BLaER1 treated with 17β-estradiol and CSF1 and Interleukin-3, amounts not matched to agents 10 nM and 100 nM (cell line): ENCODE data around the gene CIAPIN1.

Experiments used
- H3K27ac ChIP-seq, 11 experiments: shearing (Covaris generic); formaldehyde crosslinking; 2 replicates each; pipeline ENCODE4 v1.8.1; 2022
- H3K27me3 ChIP-seq, 11 experiments: shearing (Covaris generic); formaldehyde crosslinking; 2 replicates each; pipeline ENCODE4 v1.8.1; 2022
- H3K36me3 ChIP-seq, 11 experiments: shearing (Covaris generic); formaldehyde crosslinking; 2 replicates each; pipeline ENCODE4 v1.8.1; 2022
- H3K4me1 ChIP-seq, 10 experiments: shearing (Covaris generic); formaldehyde crosslinking; 2 replicates each; pipeline ENCODE4 v1.8.1; 2022
- H3K4me2 ChIP-seq, 11 experiments: shearing (Covaris generic); formaldehyde crosslinking; 2 replicates each; pipeline ENCODE4 v1.8.1; 2022
- H3K4me3 ChIP-seq, 10 experiments: shearing (Covaris generic); formaldehyde crosslinking; 2 replicates each; pipeline ENCODE4 v1.8.1; 2022
- H3K9ac ChIP-seq, 11 experiments: shearing (Covaris generic); formaldehyde crosslinking; 2 replicates each; pipeline ENCODE4 v1.8.1; 2022
- H3K9me3 ChIP-seq, 11 experiments: shearing (Covaris generic); formaldehyde crosslinking; replicated peaks in 1 of 11; 2 replicates each; pipeline ENCODE4 v1.8.1; 2022
- H4K20me1 ChIP-seq, 11 experiments: shearing (Covaris generic); formaldehyde crosslinking; 2 replicates each; pipeline ENCODE4 v1.8.1; 2022
- Cebpa-rat ChIP-seq, 11 experiments: shearing (Covaris generic); IDR thresholded peaks; 2 replicates each; pipeline ENCODE4 v1.8.1; 2022

Gene CIAPIN1

DNA sequence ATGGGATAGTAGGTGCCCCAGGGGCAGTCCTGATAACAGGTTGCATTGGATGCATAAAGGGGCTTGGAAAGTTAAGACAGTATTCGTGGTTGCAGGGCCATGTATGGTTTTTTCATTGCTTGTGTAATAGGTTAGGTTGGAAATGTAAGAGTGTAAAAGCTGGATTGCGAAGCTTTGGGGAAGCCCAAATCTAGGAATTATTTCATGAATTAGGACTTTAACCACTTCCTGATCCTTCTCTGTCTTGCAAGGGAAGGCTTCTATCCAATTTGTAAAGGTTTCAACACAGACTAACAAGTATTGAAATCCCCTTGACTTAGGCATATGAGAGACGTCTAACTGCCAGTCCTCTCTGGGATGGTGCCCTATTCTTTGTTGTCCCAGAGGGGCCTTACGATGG lies 50.4 kb downstream of the CIAPIN1 start:
- H3K4me1 ChIP-seq: peaks cover 0 to 20% (median 8%) of the 10 kb centered on the region in 10 experiments; a peak in 13 of 20 replicates
- no peaks in the 10 kb centered on the region for H3K27me3 ChIP-seq
- no peak overlapping the region for H3K4me2 ChIP-seq
- H3K36me3 ChIP-seq: no peaks in the 10 kb centered on the region
- no peak overlapping the region for H3K9ac ChIP-seq
- peaks cover 9 to 17% (median 14%) of the 10 kb centered on the region in 11 experiments; a peak in 21 of 22 replicates for H3K9me3 ChIP-seq
- H4K20me1 ChIP-seq: no peaks in the 10 kb centered on the region
- no peak for TF ChIP-seq Cebpa-rat (IDR thresholded peaks at IDR 0.05)
- H3K27ac ChIP-seq: no peak overlapping the region
- H3K4me3 ChIP-seq: no peak overlapping the region

DNA sequence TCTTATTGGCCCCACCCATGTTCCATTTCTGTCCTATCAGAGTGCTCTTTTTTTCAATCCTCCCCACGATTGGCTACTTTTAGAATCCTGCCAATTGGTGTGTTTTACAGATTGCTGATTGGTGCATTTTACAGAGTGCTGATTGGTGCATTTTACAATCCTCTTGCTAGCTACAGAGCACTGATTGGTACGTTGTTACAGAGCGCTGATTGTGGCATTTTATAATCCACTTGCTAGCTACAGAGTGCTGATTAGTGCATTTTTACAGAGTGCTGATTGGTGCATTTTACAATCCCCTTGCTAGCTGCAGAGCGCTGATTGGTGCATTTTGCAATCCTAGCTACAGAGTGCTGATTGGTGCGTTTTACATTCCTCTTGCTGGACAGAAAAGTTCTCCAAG lies 52.2 kb downstream of the CIAPIN1 start:
- no peak overlapping the region for H3K4me2 ChIP-seq
- no peak overlapping the region for H3K9ac ChIP-seq
- no peak for TF ChIP-seq Cebpa-rat (IDR thresholded peaks at IDR 0.05)
- no peaks in the 10 kb centered on the region for H3K27me3 ChIP-seq
- no peak overlapping the region for H3K27ac ChIP-seq
- H3K9me3 ChIP-seq: peaks cover 9 to 17% (median 14%) of the 10 kb centered on the region in 11 experiments; a peak in 21 of 22 replicates
- no peaks in the 10 kb centered on the region for H3K36me3 ChIP-seq
- no peaks in the 10 kb centered on the region for H4K20me1 ChIP-seq
- peaks cover 0 to 5% (median under 1%) of the 10 kb centered on the region in 10 experiments; a peak in 9 of 20 replicates for H3K4me1 ChIP-seq
- no peak overlapping the region for H3K4me3 ChIP-seq

DNA sequence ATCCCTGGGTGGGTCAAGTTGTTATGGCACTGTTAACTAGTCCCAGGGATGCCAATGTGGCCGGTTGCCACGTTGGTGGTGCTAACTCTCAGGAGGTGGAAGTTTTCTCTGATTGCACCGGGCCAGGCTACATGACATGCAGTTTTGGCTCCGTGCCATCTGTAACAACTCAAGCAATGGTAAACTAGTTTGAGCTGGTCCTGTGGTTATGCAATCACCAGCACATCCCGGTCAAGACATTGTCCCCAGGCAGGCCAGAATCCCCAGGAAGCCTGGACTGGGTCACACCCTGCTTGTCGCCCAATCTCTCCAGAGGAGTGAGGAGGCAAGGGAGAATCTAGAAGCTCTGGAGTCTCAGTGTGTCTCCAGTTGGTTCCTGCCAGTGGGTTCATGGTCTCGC lies 52.7 kb downstream of the CIAPIN1 start:
- H3K9me3 ChIP-seq: peaks cover 9 to 17% (median 14%) of the 10 kb centered on the region in 11 experiments; a peak in 21 of 22 replicates
- H3K4me3 ChIP-seq: no peak overlapping the region
- H3K4me2 ChIP-seq: no peak overlapping the region
- no peaks in the 10 kb centered on the region for H3K27me3 ChIP-seq
- H4K20me1 ChIP-seq: no peaks in the 10 kb centered on the region
- no peak for TF ChIP-seq Cebpa-rat (IDR thresholded peaks at IDR 0.05)
- no peaks in the 10 kb centered on the region for H3K36me3 ChIP-seq
- H3K4me1 ChIP-seq: no peaks in the 10 kb centered on the region
- H3K27ac ChIP-seq: no peak overlapping the region
- no peak overlapping the region for H3K9ac ChIP-seq

DNA sequence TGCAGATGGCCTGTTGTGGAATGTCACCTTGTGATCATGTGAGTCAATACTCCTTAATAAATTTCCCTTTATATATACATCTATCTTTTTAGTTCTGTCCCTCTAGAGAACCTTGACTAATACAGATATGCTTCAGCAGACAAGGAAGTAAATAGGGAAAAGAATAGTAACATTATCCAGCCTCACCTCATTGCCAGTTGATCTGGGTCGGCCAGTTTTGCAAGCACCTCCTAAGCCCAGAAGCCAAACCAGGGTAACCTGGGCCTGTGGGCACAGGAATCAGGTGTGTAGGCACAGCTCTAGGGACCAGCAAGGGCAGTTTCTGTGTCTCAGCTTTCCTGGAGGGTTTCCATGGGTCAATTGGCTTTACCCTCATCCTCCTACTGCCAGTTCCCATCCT lies 54.5 kb downstream of the CIAPIN1 start:
- H3K27me3 ChIP-seq: no peaks in the 10 kb centered on the region
- H3K36me3 ChIP-seq: no peaks in the 10 kb centered on the region
- peaks cover 9 to 17% (median 14%) of the 10 kb centered on the region in 11 experiments; a peak in 21 of 22 replicates for H3K9me3 ChIP-seq
- no peak overlapping the region for H3K4me3 ChIP-seq
- TF ChIP-seq Cebpa-rat (IDR thresholded peaks at IDR 0.05): no peak
- H3K4me2 ChIP-seq: no peak overlapping the region
- H3K4me1 ChIP-seq: peaks cover 0 to 5% (median 0%) of the 10 kb centered on the region in 10 experiments; a peak in 1 of 20 replicates
- no peak overlapping the region for H3K27ac ChIP-seq
- H4K20me1 ChIP-seq: no peaks in the 10 kb centered on the region
- no peak overlapping the region for H3K9ac ChIP-seq

DNA sequence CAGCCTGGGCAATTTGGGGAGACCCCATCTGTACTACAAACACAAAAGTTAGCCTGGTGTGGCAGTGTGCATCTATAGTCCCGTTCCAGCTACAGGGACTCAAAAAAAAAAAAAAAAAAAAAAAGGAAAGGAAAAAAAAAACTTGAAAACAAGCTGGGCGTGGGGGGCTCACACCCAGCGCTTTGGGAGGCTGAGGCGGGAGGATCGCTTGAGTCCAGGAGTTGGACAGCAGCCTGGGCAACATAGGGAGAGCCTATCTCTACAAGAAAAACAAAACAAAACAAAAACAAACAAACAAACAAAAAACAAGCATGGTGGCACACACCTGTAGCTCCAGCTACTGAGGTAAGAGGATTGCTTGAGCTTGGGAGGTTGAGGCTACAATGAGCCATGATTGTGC lies 55.5 kb downstream of the CIAPIN1 start:
- Histone ChIP-seq H3K27me3 (no peaks in the 10 kb centered on the region), H3K4me1 (peaks cover 0 to 14% (median 8%) of the 10 kb centered on the region in 10 experiments; a peak in 16 of 20 replicates), H3K27ac (no peak overlapping the region)

DNA sequence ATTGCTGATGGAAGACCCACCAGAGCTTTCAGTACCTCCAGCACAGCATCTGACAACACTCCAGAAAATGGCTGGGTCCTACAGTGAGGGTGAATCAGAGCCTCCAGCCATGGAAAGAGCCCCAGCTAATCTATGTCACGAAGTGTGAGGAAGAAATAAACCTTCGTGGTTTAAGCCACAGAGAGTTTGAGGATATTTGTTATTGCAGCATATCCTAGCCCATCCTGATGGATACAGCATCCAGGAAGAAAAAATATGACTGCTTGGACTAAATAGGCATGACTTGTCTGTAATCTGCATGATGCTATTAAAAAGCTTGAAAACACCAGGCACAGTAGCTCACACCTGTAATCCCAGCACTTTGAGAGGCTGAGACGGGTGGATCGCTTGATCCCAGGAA lies 55.9 kb downstream of the CIAPIN1 start:
- Histone ChIP-seq H3K27ac (no peak overlapping the region), H3K36me3 (no peaks in the 10 kb centered on the region), H3K9me3 (peaks cover 9 to 17% (median 14%) of the 10 kb centered on the region in 11 experiments; a peak in 21 of 22 replicates), H3K9ac (no peak overlapping the region), H4K20me1 (0 out of 22 replicates have a peak, but pooled peaks cover 0 to 1% (median 0%) of the 10 kb centered on the region in 11 experiments), H3K4me1 (peaks cover 0 to 18% (median 12%) of the 10 kb centered on the region in 10 experiments; a peak in 16 of 20 replicates), H3K27me3 (no peaks in the 10 kb centered on the region), H3K4me2 (peak overlapping the region in 1 of 11 experiments; percentile 1; a peak in 1 of 22 replicates), H3K4me3 (no peak overlapping the region)
- no peak for TF ChIP-seq Cebpa-rat (IDR thresholded peaks at IDR 0.05)

More for the DNA sequence above, 55.5 kb downstream of the CIAPIN1 start:
- Histone ChIP-seq H3K4me2 (no peak overlapping the region), H4K20me1 (no peaks in the 10 kb centered on the region), H3K9ac (no peak overlapping the region), H3K4me3 (no peak overlapping the region), H3K9me3 (peaks cover 9 to 17% (median 14%) of the 10 kb centered on the region in 11 experiments; a peak in 21 of 22 replicates), H3K36me3 (no peaks in the 10 kb centered on the region)
- TF ChIP-seq Cebpa-rat (IDR thresholded peaks at IDR 0.05): no peak

DNA sequence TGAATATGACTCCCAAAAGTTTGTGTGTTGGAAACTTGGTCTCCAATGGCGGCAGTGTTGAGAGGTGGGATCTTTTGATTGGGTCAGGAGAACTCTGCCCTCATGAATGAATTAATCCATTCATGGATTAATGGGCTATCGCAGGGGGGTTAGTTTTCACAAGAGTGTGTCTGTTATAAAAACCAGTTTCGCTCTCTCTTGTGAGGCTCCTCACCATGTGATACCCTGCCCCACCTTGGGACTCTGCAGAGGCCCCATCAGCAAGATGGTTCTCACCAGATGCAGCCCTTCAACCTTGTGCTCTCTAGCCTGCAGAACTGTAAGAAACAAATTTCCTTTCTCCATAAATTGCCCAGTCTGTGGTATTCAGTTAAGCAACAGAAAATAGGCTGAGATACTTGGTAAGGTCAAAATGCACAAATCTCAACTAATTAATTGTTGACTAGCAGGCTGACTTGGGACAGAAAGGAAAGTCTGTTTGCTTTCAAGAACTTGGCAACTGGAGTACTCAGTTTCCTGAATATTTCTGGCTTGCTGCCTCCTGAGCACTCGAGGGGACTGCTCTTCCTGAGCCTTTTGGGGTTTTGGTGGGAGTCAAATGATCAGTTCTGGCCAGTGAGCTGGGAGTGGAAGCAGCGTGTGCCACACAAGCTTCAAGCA lies 56.4 kb downstream of the CIAPIN1 start:
- H3K36me3 ChIP-seq: no peaks in the 10 kb centered on the region
- H3K4me2 ChIP-seq: peak overlapping the region in 1 of 11 experiments; percentile 1; a peak in 1 of 22 replicates
- no peak overlapping the region for H3K9ac ChIP-seq
- TF ChIP-seq Cebpa-rat (IDR thresholded peaks at IDR 0.05): no peak
- peaks cover 0 to 24% (median 18%) of the 10 kb centered on the region in 10 experiments; a peak in 17 of 20 replicates for H3K4me1 ChIP-seq
- no peak overlapping the region for H3K27ac ChIP-seq
- no peaks in the 10 kb centered on the region for H3K27me3 ChIP-seq
- H4K20me1 ChIP-seq: 0 out of 22 replicates have a peak, but pooled peaks cover 0 to 3% (median 0%) of the 10 kb centered on the region in 11 experiments
- H3K4me3 ChIP-seq: no peak overlapping the region
- H3K9me3 ChIP-seq: peaks cover 9 to 16% (median 14%) of the 10 kb centered on the region in 11 experiments; a peak in 21 of 22 replicates

DNA sequence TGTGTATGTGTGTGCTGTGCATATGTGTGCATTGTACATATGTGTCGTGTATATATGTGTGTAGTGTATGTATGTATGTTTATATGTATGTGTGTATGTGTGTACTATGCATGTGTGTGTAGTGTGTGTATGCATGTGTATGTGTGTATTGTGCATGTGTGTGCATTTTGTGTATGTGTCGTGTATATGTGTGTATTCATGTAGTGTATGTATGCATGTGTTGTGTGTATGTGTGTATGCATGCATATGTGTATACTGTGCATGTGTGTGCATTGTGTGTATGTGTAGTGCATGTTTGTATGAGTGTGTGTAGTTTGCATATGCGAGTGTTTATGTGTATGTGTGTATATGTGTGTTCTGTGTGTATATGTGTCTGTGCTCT lies 58.1 kb downstream of the CIAPIN1 start:
- H3K27me3 ChIP-seq: 0 out of 22 replicates have a peak, but pooled peaks cover 0 to under 1% (median 0%) of the 10 kb centered on the region in 11 experiments
- H3K9ac ChIP-seq: no peak overlapping the region

DNA sequence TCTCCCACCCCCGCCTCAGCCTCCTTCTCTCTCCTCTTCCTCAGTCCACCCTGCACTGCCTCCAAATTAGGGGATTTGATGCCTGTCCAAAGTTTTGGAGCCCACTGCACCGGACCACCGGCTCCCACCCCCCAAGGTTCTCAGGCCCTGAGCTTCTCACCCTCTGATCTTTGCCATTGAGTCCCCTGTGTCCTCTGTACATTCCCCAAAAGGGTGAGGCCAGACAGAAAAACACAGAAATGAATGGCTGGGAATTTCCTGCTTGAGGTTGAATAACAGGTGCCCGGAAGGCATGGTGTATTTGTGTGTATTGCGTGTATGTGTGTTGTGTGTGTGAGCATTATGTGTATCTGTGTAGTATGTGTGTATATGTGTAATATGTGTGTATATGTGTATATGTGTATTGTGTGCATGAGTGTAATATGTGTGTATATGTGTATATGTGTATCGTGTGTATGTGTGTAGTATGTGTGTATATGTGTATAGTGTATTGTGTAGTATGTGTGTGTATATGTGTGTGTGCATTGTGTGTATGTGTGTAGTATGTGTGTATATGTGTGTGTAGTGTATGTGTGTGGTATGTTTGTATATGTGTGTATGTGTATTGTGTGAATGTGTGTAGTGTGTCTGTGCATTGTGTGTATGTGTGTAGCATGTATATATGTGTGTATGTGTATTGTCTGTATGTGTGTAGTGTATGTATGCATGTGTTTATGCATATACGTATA lies 58.7 kb downstream of the CIAPIN1 start:
- Histone ChIP-seq H3K4me1 (peaks cover 18 to 46% (median 40%) of the 10 kb centered on the region in 10 experiments), H3K36me3 (no peaks in the 10 kb centered on the region), H3K9me3 (no peaks in the 10 kb centered on the region), H3K4me2 (peak overlapping the region in 3 of 11 experiments; percentile 11 to 19 (median 13); a peak in 2 of 22 replicates), H4K20me1 (peaks cover 0 to 9% (median 0%) of the 10 kb centered on the region in 11 experiments; a peak in 3 of 22 replicates), H3K9ac (no peak overlapping the region), H3K27ac (no peak overlapping the region), H3K4me3 (no peak overlapping the region), H3K27me3 (peaks cover 0 to 5% (median 0%) of the 10 kb centered on the region in 11 experiments; a peak in 1 of 22 replicates)
- no peak for TF ChIP-seq Cebpa-rat (IDR thresholded peaks at IDR 0.05)

More for the DNA sequence above, 58.1 kb downstream of the CIAPIN1 start:
- H3K4me2 ChIP-seq: no peak overlapping the region
- H4K20me1 ChIP-seq: peaks cover 0 to 8% (median 0%) of the 10 kb centered on the region in 11 experiments; a peak in 3 of 22 replicates
- no peaks in the 10 kb centered on the region for H3K9me3 ChIP-seq
- H3K36me3 ChIP-seq: no peaks in the 10 kb centered on the region
- no peak for TF ChIP-seq Cebpa-rat (IDR thresholded peaks at IDR 0.05)
- no peak overlapping the region for H3K27ac ChIP-seq
- peaks cover 13 to 41% (median 35%) of the 10 kb centered on the region in 10 experiments for H3K4me1 ChIP-seq
- H3K4me3 ChIP-seq: no peak overlapping the region
